H1 (cell line): ENCODE data around the gene MTNR1B. TPM values are rescaled to one million over a fixed set of nuclear protein-coding genes. Genes with fewer than 3 reads are reported as not detected.

Source experiments
- CHD7 ChIP-seq: fragments of 300-600 bp; sonication (generic); IDR thresholded peaks from 2 replicates; pipeline ENCODE4 v1.7.1; 2012; ENCODE audit warnings: low read length, moderate library complexity, mild to moderate bottlenecking, inconsistent platforms; ENCODE audit not compliant: insufficient replicate concordance
- EGR1 ChIP-seq: IDR thresholded peaks from 2 replicates; pipeline ENCODE4 v1.6.1; 2011; ENCODE audit warnings: low read depth, low read length, borderline replicate concordance
- RAD21 ChIP-seq, 2 experiments: IDR thresholded peaks in 1 of 2; conservative IDR thresholded peaks in 1 of 2; 2 replicates each; pipeline ENCODE4 v1.6.1; 2011; ENCODE audit warnings: low read depth in 2 of 2, low read length in 2 of 2, improper control_type of control experiment in 1 of 2, inconsistent platforms in 1 of 2, mild to moderate bottlenecking in 1 of 2, moderate library complexity in 1 of 2
- SUZ12 ChIP-seq: fragments of 200-600 bp; sonication (generic); IDR thresholded peaks from 2 replicates; pipeline ENCODE4 v1.6.1; 2012; ENCODE audit warnings: mild to moderate bottlenecking, inconsistent platforms, low read length, moderate library complexity, mixed read lengths
- polyA plus RNA-seq, 7 experiments: library from polyadenylated mRNA; depleted of rRNA in 3 of 7; stranded (reverse) in 5 of 7; unstranded in 2 of 7; fragments of >200 nt in 5 of 7; fragments of 200-250 nt in 2 of 7; gene quantifications; 1 replicate in 5 of 7; 2 replicates in 1 of 7; 4 replicates in 1 of 7; pipeline versions ENCODE4 v1.2.1 to v1.2.3, GENCODE V29; 2011 to 2013; ENCODE audit warnings: missing spikeins in 2 of 7, mixed read lengths in 2 of 7
- total RNA-seq: library from RNA; stranded (reverse); fragmentation: NEBNext Ultra II Directional; extraction: Animal tissue kit (Norgen Biotek cat#: 25700); gene quantifications from 2 replicates; pipeline ENCODE4 v1.2.1, GENCODE V29; 2021

Gene MTNR1B
- total and polyA plus RNA-seq, 2 of the 8 experiments (the other 6 are each of a cell fraction or from before 2014, with no cell fraction given), result 0.08 TPM; not detected in 1

- no peak for TF ChIP-seq CHD7
- no peak for TF ChIP-seq EGR1
- TF ChIP-seq RAD21 (IDR thresholded peaks at IDR 0.05 in 1 of 2, conservative IDR thresholded peaks at IDR 0.05 in 1 of 2; ENCODE audit: low read depth in 2 of 2, low read length in 2 of 2), result no peak
- no peak for TF ChIP-seq SUZ12
These were observed 21.3 kb upstream of the MTNR1B start (continued) for GRCh38 chr11:92948116-92948515.
